Trophoblast cell (in vitro differentiated cells and primary cell): ENCODE results near the gene KIF23.

Experiments used
- DNase-seq, 2 donors: peaks; one replicate each; pipeline ENCODE4 v3.0.0-alpha.2; 2016
- H2AFZ ChIP-seq: 2 replicates; pipeline ENCODE4 v1.6.1; 2013; ENCODE audit warnings: low read length, moderate library complexity, mild to moderate bottlenecking; ENCODE audit not compliant: insufficient read depth, poor library complexity
- H2AK5ac ChIP-seq: 2 replicates; pipeline ENCODE4 v1.6.1; 2013; ENCODE audit warnings: mild to moderate bottlenecking, low read length
- H2BK120ac ChIP-seq: 2 replicates; pipeline ENCODE4 v1.6.1; 2013; ENCODE audit warnings: low read length, mild to moderate bottlenecking, moderate library complexity; ENCODE audit not compliant: insufficient read depth, poor library complexity
- H2BK12ac ChIP-seq: 2 replicates; pipeline ENCODE4 v1.6.1; 2013; ENCODE audit warnings: mild to moderate bottlenecking, low read length, moderate library complexity
- H2BK5ac ChIP-seq: 2 replicates; pipeline ENCODE4 v1.6.1; 2013; ENCODE audit warnings: low read length, low read depth, moderate library complexity, mild to moderate bottlenecking; ENCODE audit not compliant: poor library complexity
- H3K14ac ChIP-seq: 2 replicates; pipeline ENCODE4 v1.6.1; 2013; ENCODE audit warnings: mild to moderate bottlenecking, low read length
- H3K18ac ChIP-seq: 2 replicates; pipeline ENCODE4 v1.6.1; 2013; ENCODE audit warnings: mild to moderate bottlenecking, low read length
- H3K23ac ChIP-seq: 2 replicates; pipeline ENCODE4 v1.6.1; 2013; ENCODE audit warnings: low read length
- H3K27ac ChIP-seq: 2 replicates; pipeline ENCODE4 v1.5.1; 2013; ENCODE audit warnings: low read depth, mild to moderate bottlenecking, inconsistent platforms, low read length, moderate library complexity
- H3K27me3 ChIP-seq: 2 replicates; pipeline ENCODE4 v1.6.1; 2013; ENCODE audit warnings: inconsistent platforms, mild to moderate bottlenecking, low read length, moderate library complexity; ENCODE audit not compliant: insufficient read depth
- H3K36me3 ChIP-seq, 2 experiments: 1 replicate in 1 of 2; 2 replicates in 1 of 2; pipeline ENCODE4 v1.6.1; 2013; ENCODE audit warnings: low read length in 2 of 2, mild to moderate bottlenecking in 2 of 2, moderate library complexity in 1 of 2; ENCODE audit not compliant: insufficient read depth in 2 of 2, control insufficient read depth in 1 of 2
- H3K4ac ChIP-seq: 2 replicates; pipeline ENCODE4 v1.6.1; 2013; ENCODE audit warnings: low read depth, mild to moderate bottlenecking, low read length, moderate library complexity
- H3K4me1 ChIP-seq, 2 experiments: 1 replicate in 1 of 2; 2 replicates in 1 of 2; pipeline ENCODE4 v1.6.1; 2013; ENCODE audit warnings: low read length in 2 of 2, mild to moderate bottlenecking in 2 of 2, moderate library complexity in 1 of 2; ENCODE audit not compliant: insufficient read depth in 2 of 2, control insufficient read depth in 1 of 2
- H3K4me2 ChIP-seq: 2 replicates; pipeline ENCODE4 v1.6.1; 2013; ENCODE audit warnings: inconsistent platforms, mild to moderate bottlenecking, low read length, moderate library complexity
- H3K4me3 ChIP-seq: 2 replicates; pipeline ENCODE4 v1.5.1; 2013; ENCODE audit warnings: mild to moderate bottlenecking, low read depth, low read length, inconsistent platforms
- H3K79me1 ChIP-seq: one replicate; pipeline ENCODE4 v1.6.1; 2013; ENCODE audit warnings: low read length
- H3K79me2 ChIP-seq: 2 replicates; pipeline ENCODE4 v1.6.1; 2013; ENCODE audit warnings: low read length, mild to moderate bottlenecking; ENCODE audit not compliant: control insufficient read depth, insufficient read depth, poor library complexity
- H3K9ac ChIP-seq: 2 replicates; pipeline ENCODE4 v1.6.1; 2013; ENCODE audit warnings: mild to moderate bottlenecking, low read length
- H3K9me3 ChIP-seq: 2 replicates; pipeline ENCODE4 v1.6.1; 2013; ENCODE audit warnings: low read depth, mild to moderate bottlenecking, control low read depth, inconsistent platforms, low read length; ENCODE audit not compliant: insufficient read depth
- H4K12ac ChIP-seq: 2 replicates; pipeline ENCODE4 v1.6.1; 2013; ENCODE audit warnings: low read depth, mild to moderate bottlenecking, low read length, moderate library complexity
- H4K8ac ChIP-seq: 2 replicates; pipeline ENCODE4 v1.6.1; 2013; ENCODE audit warnings: low read depth, mild to moderate bottlenecking, low read length, moderate library complexity
- H4K91ac ChIP-seq: one replicate; pipeline ENCODE4 v1.6.1; 2013; ENCODE audit warnings: low read depth, mild to moderate bottlenecking, low read length, moderate library complexity
- WGBS: extraction: QIAGEN DNeasy Blood & Tissue Kit; methylation state at CpG from one replicate; pipeline ENCODE4 v1.1.7; 2013; ENCODE audit warnings: missing lambda C conversion rate; ENCODE audit not compliant: insufficient read length, insufficient coverage; ENCODE audit errors: extremely low coverage; 5-methylcytosine and 5-hydroxymethylcytosine counted together

Gene KIF23

DNA sequence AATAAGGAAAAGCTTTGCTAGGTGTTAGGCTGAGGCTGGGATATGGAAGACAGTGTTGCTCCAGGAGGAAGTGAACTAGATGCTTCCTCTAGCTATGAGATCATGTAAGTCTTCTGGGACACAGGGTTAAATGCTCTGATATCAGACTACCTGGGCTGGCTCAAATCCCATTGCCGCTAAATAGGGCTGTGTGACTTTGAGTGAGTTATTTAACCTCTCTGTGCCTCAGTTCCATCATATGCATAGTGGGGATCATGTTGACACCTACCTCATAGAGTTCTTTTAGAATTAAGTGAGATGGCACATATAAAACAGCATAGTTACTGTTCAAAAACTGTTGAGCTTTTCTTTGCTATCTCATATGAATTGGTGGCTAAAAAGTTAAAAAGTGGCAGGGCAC lies 51.1 kb downstream of the KIF23 start:
- no peak overlapping the region for H4K91ac ChIP-seq
- no peak overlapping the region for H3K14ac ChIP-seq
- H3K36me3 ChIP-seq, result no peaks in the 10 kb centered on the region
- H2BK5ac ChIP-seq, result no peak overlapping the region
- H3K4me3 ChIP-seq, result no peak overlapping the region
- DNase-seq, result no peak
- H3K9ac ChIP-seq, result no peak overlapping the region
- H3K79me2 ChIP-seq, result peaks cover 1% of the 10 kb centered on the region
- peaks cover 17 to 21% of the 10 kb centered on the region in 2 experiments for H3K4me1 ChIP-seq
- H3K18ac ChIP-seq, result no peak overlapping the region
- no peak overlapping the region for H4K8ac ChIP-seq
- no peak overlapping the region for H3K27ac ChIP-seq
- H4K12ac ChIP-seq, result no peak overlapping the region
- no peak overlapping the region for H3K23ac ChIP-seq
- H3K4ac ChIP-seq, result no peak overlapping the region
- H3K9me3 ChIP-seq, result no peaks in the 10 kb centered on the region
- H2AK5ac ChIP-seq, result no peak overlapping the region
- no peak overlapping the region for H2AFZ ChIP-seq
- H3K79me1 ChIP-seq, result peaks cover 5% of the 10 kb centered on the region
- WGBS, result no CpG with 5 or more reads among the region's 1 CpG
- no peak overlapping the region for H3K4me2 ChIP-seq
- H2BK120ac ChIP-seq, result no peak overlapping the region
- H3K27me3 ChIP-seq, result no peaks in the 10 kb centered on the region
- H2BK12ac ChIP-seq, result no peak overlapping the region

DNA sequence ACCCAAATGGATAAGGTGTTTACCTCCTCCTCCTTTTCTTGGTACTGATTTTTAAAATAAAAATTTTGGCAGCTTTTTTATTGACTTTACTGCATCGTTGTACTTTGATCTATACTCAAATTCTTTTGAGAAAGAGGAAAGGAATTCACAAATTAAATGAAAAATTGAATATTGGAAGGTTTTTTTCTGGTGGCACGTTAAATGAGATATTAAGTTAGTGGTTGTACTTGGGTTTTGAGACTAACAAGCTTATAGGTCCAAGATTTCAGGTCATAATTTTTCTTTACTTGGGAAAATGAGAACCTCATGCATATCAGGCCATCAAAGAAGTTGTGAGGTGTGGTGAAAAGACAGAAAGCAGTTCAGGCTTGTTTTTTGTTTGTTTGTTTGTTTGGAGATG lies 52.6 kb downstream of the KIF23 start:
- WGBS, result 100% methylated on average over 1 of the region's 2 CpGs
- no peak for DNase-seq
- H4K12ac ChIP-seq, result no peak overlapping the region
- H3K79me2 ChIP-seq, result peaks cover 1% of the 10 kb centered on the region
- no peak overlapping the region for H2BK5ac ChIP-seq
- H3K4ac ChIP-seq, result no peak overlapping the region
- H2AFZ ChIP-seq, result no peak overlapping the region
- H2BK12ac ChIP-seq, result no peak overlapping the region
- no peaks in the 10 kb centered on the region for H3K36me3 ChIP-seq
- H3K27me3 ChIP-seq, result no peaks in the 10 kb centered on the region
- peaks cover 17 to 21% of the 10 kb centered on the region in 2 experiments for H3K4me1 ChIP-seq
- H3K23ac ChIP-seq, result no peak overlapping the region
- H3K9me3 ChIP-seq, result no peaks in the 10 kb centered on the region
- no peak overlapping the region for H3K4me3 ChIP-seq
- H2BK120ac ChIP-seq, result no peak overlapping the region
- peaks cover 5% of the 10 kb centered on the region for H3K79me1 ChIP-seq
- no peak overlapping the region for H3K27ac ChIP-seq
- H2AK5ac ChIP-seq, result no peak overlapping the region
- H4K8ac ChIP-seq, result no peak overlapping the region
- H3K4me2 ChIP-seq, result no peak overlapping the region
- H3K18ac ChIP-seq, result no peak overlapping the region
- H3K9ac ChIP-seq, result no peak overlapping the region
- no peak overlapping the region for H3K14ac ChIP-seq
- H4K91ac ChIP-seq, result no peak overlapping the region

DNA sequence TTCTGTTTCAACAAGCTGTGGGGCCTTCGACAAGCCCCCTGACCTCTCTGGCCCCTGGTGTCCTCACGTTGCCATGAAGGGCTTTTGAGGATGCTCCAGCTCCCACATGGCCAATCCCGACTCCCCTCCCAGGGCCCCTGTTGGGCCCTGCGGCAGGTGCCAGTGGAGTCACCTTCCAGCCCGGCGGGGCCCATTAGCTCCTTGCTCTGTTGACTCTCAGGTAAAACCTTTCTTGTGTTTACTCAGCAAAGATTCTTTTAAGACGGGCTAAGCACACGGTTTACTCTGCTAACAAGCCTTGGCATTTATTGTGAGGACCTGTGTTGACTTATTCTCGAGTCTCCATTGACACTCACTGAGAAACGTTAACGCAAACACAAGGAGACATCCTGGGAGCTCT lies 53.5 kb downstream of the KIF23 start:
- no peak overlapping the region for H3K9ac ChIP-seq
- no peak overlapping the region for H3K27ac ChIP-seq
- no CpG with 5 or more reads among the region's 11 CpGs for WGBS
- H2BK120ac ChIP-seq, result no peak overlapping the region
- no peak overlapping the region for H3K4me3 ChIP-seq
- no peaks in the 10 kb centered on the region for H3K9me3 ChIP-seq
- H2BK5ac ChIP-seq, result no peak overlapping the region
- no peak overlapping the region for H3K18ac ChIP-seq
- no peak overlapping the region for H4K12ac ChIP-seq
- H3K14ac ChIP-seq, result no peak overlapping the region
- no peak overlapping the region for H3K23ac ChIP-seq
- H3K27me3 ChIP-seq, result no peaks in the 10 kb centered on the region
- H4K91ac ChIP-seq, result no peak overlapping the region
- H3K4me1 ChIP-seq, result peaks cover 15 to 21% of the 10 kb centered on the region in 2 experiments
- no peak overlapping the region for H4K8ac ChIP-seq
- no peak overlapping the region for H2AFZ ChIP-seq
- H3K36me3 ChIP-seq, result no peaks in the 10 kb centered on the region
- no peak overlapping the region for H3K4me2 ChIP-seq
- H3K79me1 ChIP-seq, result peaks cover 5% of the 10 kb centered on the region
- DNase-seq, result no peak
- peaks cover 1% of the 10 kb centered on the region for H3K79me2 ChIP-seq
- H2AK5ac ChIP-seq, result peak overlapping the region; percentile 39
- H3K4ac ChIP-seq, result no peak overlapping the region
- peak overlapping the region; percentile 50 for H2BK12ac ChIP-seq

DNA sequence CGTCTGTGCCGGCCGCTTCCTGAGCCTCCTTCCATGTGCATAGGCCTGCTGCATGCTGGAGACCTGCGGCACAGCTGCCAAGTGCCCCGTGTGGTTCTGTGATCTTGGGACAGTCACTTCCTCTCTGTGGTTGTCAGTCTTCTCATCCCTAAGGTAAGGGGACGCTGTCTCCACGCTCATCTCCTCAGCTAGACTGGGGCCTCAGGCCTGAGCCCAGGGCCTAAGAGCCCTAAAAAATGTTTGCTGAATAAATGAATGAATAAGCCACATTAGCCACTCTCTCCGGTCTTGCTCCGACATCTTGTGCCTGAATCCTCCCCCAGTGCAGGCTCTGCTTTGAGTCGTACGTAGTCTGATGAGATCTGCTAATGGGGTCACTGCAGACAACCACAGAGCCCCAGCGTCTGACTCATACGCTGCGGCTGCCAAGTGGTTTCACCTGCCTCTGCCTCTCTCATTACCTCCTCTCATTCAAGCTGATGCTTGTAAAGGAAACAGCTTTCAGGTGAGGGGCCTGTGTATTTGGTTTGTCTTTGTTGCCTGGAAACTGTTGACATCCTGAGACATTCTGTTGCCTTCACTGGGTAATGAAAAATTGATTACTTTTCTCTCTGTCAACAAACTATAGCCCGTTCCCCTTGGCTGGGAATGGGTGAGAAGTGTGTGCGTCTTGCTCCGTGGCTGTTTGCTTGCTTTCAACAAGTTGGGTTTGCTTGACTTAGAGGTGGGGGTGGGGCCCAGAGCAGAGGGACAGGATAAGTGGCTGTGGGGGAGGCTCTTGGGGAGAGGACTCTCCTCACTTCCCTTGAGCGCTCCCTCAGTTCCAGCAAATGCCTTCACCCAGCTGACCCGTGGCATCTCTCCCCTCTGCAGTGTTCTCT lies 54.3 kb downstream of the KIF23 start:
- Histone ChIP-seq H4K91ac (peak overlapping the region; percentile 17), H3K9ac (no peak overlapping the region), H3K9me3 (no peaks in the 10 kb centered on the region), H3K27ac (peak overlapping the region; percentile 3), H3K4me3 (no peak overlapping the region), H4K8ac (no peak overlapping the region), H2BK120ac (peak overlapping the region; percentile 9), H3K79me1 (no peaks in the 10 kb centered on the region), H3K79me2 (no peaks in the 10 kb centered on the region), H3K4me2 (no peak overlapping the region), H2AFZ (no peak overlapping the region), H2BK5ac (no peak overlapping the region), H3K18ac (no peak overlapping the region), H3K23ac (no peak overlapping the region), H3K36me3 (no peaks in the 10 kb centered on the region), H3K4me1 (peaks cover 15 to 16% of the 10 kb centered on the region in 2 experiments), H4K12ac (no peak overlapping the region), H3K14ac (no peak overlapping the region), H2BK12ac (no peak overlapping the region), H3K4ac (no peak overlapping the region), H2AK5ac (no peak overlapping the region), H3K27me3 (no peaks in the 10 kb centered on the region)
- DNase-seq, result no peak
- WGBS, result no CpG with 5 or more reads among the region's 19 CpGs
